HG02798 (cell line): ENCODE results near the gene IQGAP2.
A peak's percentile ranks its signal among the peaks of the same experiment; 100 is the strongest.
"Not testable (repeated sequence)": the region's sequence is repeated elsewhere in the genome, so short reads cannot be mapped to it uniquely, and the experiment has no call there.

Source experiments
- ATAC-seq: cut with Tn5 transposase; IDR thresholded peaks from one replicate; pipeline ENCODE4 v1.9.1; 2021; ENCODE audit warnings: mild to moderate bottlenecking; ENCODE audit not compliant: unreplicated experiment, poor library complexity

IQGAP2 gene

GRCh38 chr5:76728965-76729364, 325.9 kb downstream of the IQGAP2 start:
- ATAC-seq = no peak

GRCh38 chr5:76729373-76730290, 326.5 kb downstream of the IQGAP2 start:
- no peak for ATAC-seq

- peak; percentile 10 for ATAC-seq
These were observed 329.4 kb downstream of the IQGAP2 start for GRCh38 chr5:76732405-76733048.

GRCh38 chr5:76733049-76733417, 329.9 kb downstream of the IQGAP2 start:
- ATAC-seq = peak; percentile 89

GRCh38 chr5:76735762-76736545, 332.9 kb downstream of the IQGAP2 start:
- ATAC-seq = no peak

GRCh38 chr5:76736679-76737556, 333.8 kb downstream of the IQGAP2 start:
- ATAC-seq = peak; percentile 30

- no peak for ATAC-seq
These were observed 334.8 kb downstream of the IQGAP2 start for GRCh38 chr5:76737846-76738245.

GRCh38 chr5:76741506-76741905, 338.4 kb downstream of the IQGAP2 start:
- not testable (repeated sequence) for ATAC-seq

- no peak for ATAC-seq
These were observed 339.5 kb downstream of the IQGAP2 start for GRCh38 chr5:76742583-76742982.

GRCh38 chr5:76744632-76745031, 341.5 kb downstream of the IQGAP2 start:
- ATAC-seq = no peak

- no peak for ATAC-seq
These were observed 342.6 kb downstream of the IQGAP2 start for GRCh38 chr5:76745670-76746069.

- no peak for ATAC-seq
These were observed 343.6 kb downstream of the IQGAP2 start for GRCh38 chr5:76746677-76747076.

- no peak for ATAC-seq
These were observed 344.6 kb downstream of the IQGAP2 start for GRCh38 chr5:76747706-76748105.

GRCh38 chr5:76751291-76751690, 348.2 kb downstream of the IQGAP2 start:
- ATAC-seq = no peak

- no peak for ATAC-seq
These were observed 351.6 kb downstream of the IQGAP2 start for GRCh38 chr5:76754668-76755078.

GRCh38 chr5:76755779-76756637, 352.9 kb downstream of the IQGAP2 start:
- ATAC-seq = no peak

GRCh38 chr5:76757049-76757448, 354.0 kb downstream of the IQGAP2 start:
- no peak for ATAC-seq
